ENCODE results near the gene TMC3. TPM values are rescaled to one million over a fixed set of nuclear protein-coding genes. Genes with fewer than 3 reads are reported as not detected.

TMC3 gene
- total RNA-seq (ENCODE audit: low replicate concordance), result 0.09 and 0.13 TPM in 2 replicates

- H3K4me1 ChIP-seq, result peaks cover 14% of the 10 kb centered on the region
These were observed at the start of gene TMC3 for GRCh38 chr15:81373775-81374395. TMC3 (minus strand) TSS chr15:81374213; CDS start chr15:81374077, 136 bp downstream.

GRCh38 chr15:81421461-81421860 lies 47.4 kb upstream of the TMC3 start:
- H3K27me3 Mint-ChIP-seq (ENCODE audit: insufficient read depth, low read depth), result peaks cover 3% of the 10 kb centered on the region
- H3K4me1 Mint-ChIP-seq, result peaks cover 26% of the 10 kb centered on the region
- H3K4me2 ChIP-seq, result no peak overlapping the region
- no peak overlapping the region for H3K27ac Mint-ChIP-seq
- peaks cover 4% of the 10 kb centered on the region for H3K9me3 Mint-ChIP-seq
- DNase-seq (ENCODE audit: low spot score), result no peak
- peaks cover 17% of the 10 kb centered on the region for H3K4me1 ChIP-seq
- no peaks in the 10 kb centered on the region for H3K36me3 ChIP-seq
- no peak overlapping the region for H3K9ac ChIP-seq
- no peaks in the 10 kb centered on the region for H3K36me3 Mint-ChIP-seq
- no peak overlapping the region for H3K27ac ChIP-seq
- H3F3A ChIP-seq (ENCODE audit: low read depth), result peaks cover 9% of the 10 kb centered on the region
- no peaks in the 10 kb centered on the region for H3K79me2 ChIP-seq (ENCODE audit: low read depth)
- no peaks in the 10 kb centered on the region for H3K9me3 ChIP-seq (ENCODE audit: low read depth)
- no peak overlapping the region for H3K4me3 Mint-ChIP-seq
- no peaks in the 10 kb centered on the region for H4K20me1 ChIP-seq (ENCODE audit: low read depth)
- no peak overlapping the region for H3K4me3 ChIP-seq
- no peak overlapping the region for H2AFZ ChIP-seq (replicated peaks)
- no peaks in the 10 kb centered on the region for H3K27me3 ChIP-seq
- no peak for TF ChIP-seq CTCF (IDR thresholded peaks at IDR 0.05)
- TF ChIP-seq EZH2 (IDR thresholded peaks at IDR 0.05), result no peak
- no peak for TF ChIP-seq EZH2phosphoT487 (IDR thresholded peaks at IDR 0.05)

More at GRCh38 chr15:81373775-81374395, at the start of gene TMC3:
- no peak within 1 kb of the TSS for H3K27ac Mint-ChIP-seq
- H3K9me3 Mint-ChIP-seq, result no peaks in the 10 kb centered on the region
- no peak within 1 kb of the TSS for H3K4me3 Mint-ChIP-seq
- peak; percentile 83 for DNase-seq (ENCODE audit: low spot score)
- Histone ChIP-seq H3K79me2 (ENCODE audit: low read depth) (no peaks in the 10 kb centered on the region), H3K4me2 (peak within 1 kb of the TSS; percentile 50), H4K20me1 (ENCODE audit: low read depth) (no peaks in the 10 kb centered on the region), H3F3A (ENCODE audit: low read depth) (peaks cover 5% of the 10 kb centered on the region), H3K27ac (peak within 1 kb of the TSS; percentile 33), H3K27me3 (no peaks in the 10 kb centered on the region), H3K9me3 (ENCODE audit: low read depth) (no peaks in the 10 kb centered on the region), H2AFZ (replicated peaks) (peak within 1 kb of the TSS; percentile 17), H3K36me3 (no peaks in the 10 kb centered on the region), H3K9ac (no peak within 1 kb of the TSS), H3K4me3 (no peak within 1 kb of the TSS)
- H3K36me3 Mint-ChIP-seq, result no peaks in the 10 kb centered on the region
- no peaks in the 10 kb centered on the region for H3K27me3 Mint-ChIP-seq (ENCODE audit: insufficient read depth, low read depth)
- peaks cover 18% of the 10 kb centered on the region for H3K4me1 Mint-ChIP-seq
- no peak for TF ChIP-seq CTCF (IDR thresholded peaks at IDR 0.05)
- TF ChIP-seq EZH2 (IDR thresholded peaks at IDR 0.05), result no peak
- TF ChIP-seq EZH2phosphoT487 (IDR thresholded peaks at IDR 0.05), result no peak

- peak; percentile 63 for DNase-seq (ENCODE audit: low spot score)
- Histone ChIP-seq H3K27me3 (no peaks in the 10 kb centered on the region), H3K9ac (no peak overlapping the region), H4K20me1 (ENCODE audit: low read depth) (no peaks in the 10 kb centered on the region), H3K4me1 (peaks cover 17% of the 10 kb centered on the region), H3K9me3 (ENCODE audit: low read depth) (no peaks in the 10 kb centered on the region), H3K27ac (no peak overlapping the region), H2AFZ (replicated peaks) (peak overlapping the region; percentile 50), H3K79me2 (ENCODE audit: low read depth) (no peaks in the 10 kb centered on the region), H3K4me3 (peak overlapping the region; percentile 20), H3K36me3 (no peaks in the 10 kb centered on the region), H3F3A (ENCODE audit: low read depth) (peaks cover 9% of the 10 kb centered on the region), H3K4me2 (peak overlapping the region; percentile 67)
- Mint-ChIP-seq H3K9me3 (no peaks in the 10 kb centered on the region), H3K4me1 (peaks cover 20% of the 10 kb centered on the region), H3K36me3 (no peaks in the 10 kb centered on the region), H3K4me3 (peak overlapping the region; percentile 46), H3K27ac (peak overlapping the region; percentile 89), H3K27me3 (ENCODE audit: insufficient read depth, low read depth) (peaks cover under 1% of the 10 kb centered on the region)
- no peak for TF ChIP-seq EZH2phosphoT487 (IDR thresholded peaks at IDR 0.05)
- no peak for TF ChIP-seq EZH2 (IDR thresholded peaks at IDR 0.05)
- no peak for TF ChIP-seq CTCF (IDR thresholded peaks at IDR 0.05)
These were observed 45.4 kb upstream of the TMC3 start for GRCh38 chr15:81419332-81419943.

Data from neural progenitor cell (in vitro differentiated cells).